GM21381 (cell line): ENCODE results near the gene PRKACB.
"Not testable (repeated sequence)": the region's sequence is repeated elsewhere in the genome, so short reads cannot be mapped to it uniquely, and the experiment has no call there.

ENCODE experiments used
- ATAC-seq: cut with Tn5 transposase; IDR thresholded peaks from one replicate; pipeline ENCODE4 v1.9.1; 2021; ENCODE audit warnings: mild to moderate bottlenecking, moderate library complexity; ENCODE audit not compliant: unreplicated experiment

PRKACB gene

DNA sequence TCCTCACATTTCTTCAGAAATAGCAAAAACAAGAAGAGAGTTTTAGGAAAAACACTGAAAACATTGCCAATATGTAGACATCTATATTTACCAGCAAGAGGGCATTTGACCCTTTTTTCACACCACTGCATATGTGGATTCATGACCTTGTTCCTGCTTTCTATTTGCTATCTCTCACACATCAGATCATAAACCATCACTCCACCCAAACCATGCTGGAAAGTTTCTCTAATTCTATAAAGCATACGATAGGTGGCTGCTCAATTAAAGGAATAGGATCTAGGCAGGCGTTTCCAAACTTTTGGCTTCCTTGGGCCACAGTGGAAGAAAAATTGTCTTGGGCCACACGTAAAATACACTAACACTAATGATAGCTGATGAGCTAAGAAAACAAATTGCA is 121.8 kb downstream of the PRKACB start:
- no peak for ATAC-seq

DNA sequence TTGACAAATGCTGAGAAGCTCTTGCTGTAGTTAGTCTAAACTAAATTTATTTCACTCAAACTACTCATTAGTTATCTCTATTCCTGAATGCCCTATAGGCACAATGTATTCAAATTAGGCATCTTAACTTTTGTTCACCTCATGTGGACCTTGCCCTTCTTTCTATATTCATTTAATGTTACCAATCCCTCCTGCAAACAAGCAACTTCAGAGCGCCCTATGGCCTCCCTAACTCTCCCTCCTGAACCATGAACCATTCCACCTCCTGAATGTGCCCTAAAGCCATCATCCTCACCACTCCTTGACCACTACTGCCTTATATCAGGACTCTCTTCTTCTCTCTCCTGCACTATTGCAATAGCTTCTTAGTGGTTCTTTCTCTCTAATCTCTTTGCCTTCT is 122.7 kb downstream of the PRKACB start:
- ATAC-seq, result no peak

DNA sequence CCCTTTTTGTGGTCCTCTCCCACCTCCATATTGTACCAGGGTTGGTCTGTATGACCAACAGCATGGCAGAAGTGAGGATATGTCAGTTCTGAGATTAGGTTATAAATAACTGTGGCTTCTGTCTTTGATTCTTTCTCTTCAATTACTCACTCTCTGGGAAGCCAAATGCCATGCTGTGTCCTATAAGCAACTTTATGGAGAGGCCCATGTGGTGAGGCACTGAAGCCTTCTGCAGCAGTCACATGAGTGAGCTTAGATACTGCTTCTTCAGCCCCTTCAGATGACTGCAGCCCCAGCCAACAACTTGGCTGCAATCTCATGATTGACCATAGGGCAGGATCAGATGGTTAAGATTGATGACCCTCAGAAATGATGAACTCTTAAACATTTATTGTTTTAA is 123.4 kb downstream of the PRKACB start:
- no peak for ATAC-seq

DNA sequence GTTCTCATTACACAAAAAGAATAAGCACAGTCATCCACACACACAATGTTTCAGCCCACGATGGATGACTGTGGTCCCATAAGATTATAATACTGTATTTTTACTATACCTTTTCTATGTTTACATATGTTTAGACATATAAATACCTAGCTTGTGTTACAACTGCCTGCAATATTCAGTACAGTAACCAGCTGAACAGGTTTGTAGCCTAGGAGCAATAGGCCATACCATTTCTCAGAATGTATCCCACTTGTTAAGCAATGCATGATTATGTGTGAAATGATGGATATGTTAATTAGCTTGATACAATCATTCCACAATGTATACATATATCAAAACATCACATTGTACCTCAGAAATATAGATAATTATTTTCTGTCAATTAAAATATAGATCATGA is 124.3 kb downstream of the PRKACB start:
- ATAC-seq, result no peak

DNA sequence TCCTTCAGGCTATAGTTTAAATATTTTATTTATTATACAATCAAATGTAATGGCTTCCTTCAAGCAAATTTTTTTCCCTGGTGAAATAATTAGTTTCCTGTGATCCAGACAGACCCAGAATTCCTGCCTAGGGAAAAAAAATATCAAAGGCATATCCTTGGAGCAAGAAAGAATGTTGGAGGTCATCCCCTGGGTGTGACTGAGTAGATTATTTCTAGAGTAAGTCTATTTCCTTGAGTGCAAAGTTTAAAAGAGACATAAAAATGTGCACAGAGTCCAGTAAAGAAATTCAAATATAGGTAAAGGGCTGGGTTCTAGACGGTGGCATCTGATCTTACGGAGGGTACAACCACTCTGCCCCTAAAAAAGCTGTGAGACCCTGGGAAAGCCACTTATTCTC is 125.2 kb downstream of the PRKACB start:
- no peak for ATAC-seq

DNA sequence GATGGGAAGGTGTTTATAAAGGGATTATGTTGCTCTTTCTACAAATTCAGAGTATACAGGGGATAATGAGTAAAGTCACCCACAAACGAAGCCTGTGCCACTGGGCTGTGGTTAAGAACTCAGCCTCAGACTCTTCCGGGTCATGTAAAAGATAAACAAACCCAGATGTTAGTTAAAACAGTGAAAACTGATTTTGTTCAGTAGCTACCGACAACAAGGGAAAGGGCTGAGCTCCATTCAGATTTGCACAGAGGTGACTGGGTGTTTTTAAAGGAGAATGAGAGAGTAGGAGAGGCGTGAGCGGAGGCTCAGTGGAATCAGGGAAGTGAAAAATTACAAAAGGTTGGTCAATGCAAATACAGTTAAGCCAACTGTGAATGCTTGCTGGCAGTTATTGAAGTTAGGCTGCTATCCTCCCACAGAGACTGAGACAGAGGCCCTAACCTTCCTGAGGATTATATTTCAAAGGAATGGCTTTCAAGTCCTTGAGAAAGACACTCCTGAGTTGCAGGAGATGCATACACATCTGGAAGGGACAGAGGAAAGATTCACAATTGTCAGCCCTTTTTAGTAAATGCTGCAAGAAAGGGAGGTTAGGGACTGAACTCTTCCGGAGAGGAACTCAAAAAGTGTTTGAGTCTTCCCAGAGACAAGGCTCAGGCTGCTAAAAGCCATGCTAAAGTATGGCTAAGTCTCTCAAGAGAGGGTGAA is 127.5 kb downstream of the PRKACB start:
- peak; percentile 96 for ATAC-seq

DNA sequence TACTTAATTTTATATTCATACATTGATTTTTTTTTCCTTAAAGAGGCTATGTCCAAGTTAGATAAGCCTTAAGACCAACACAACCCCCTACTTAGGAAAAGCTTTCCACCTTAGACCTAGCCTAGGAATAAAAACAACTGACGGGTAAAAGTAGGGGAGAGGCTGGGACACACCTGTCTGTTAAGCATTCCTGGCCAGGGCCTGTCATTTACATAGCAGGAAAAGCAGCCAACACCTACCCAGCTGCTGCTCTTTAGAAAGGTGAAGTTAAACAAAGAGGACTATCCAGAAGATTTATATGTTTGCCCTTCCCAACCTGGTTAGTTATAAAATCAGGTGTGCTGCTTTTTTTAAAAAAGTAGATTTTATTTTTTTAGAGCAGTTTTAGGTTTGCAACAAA is 128.3 kb downstream of the PRKACB start:
- no peak for ATAC-seq

DNA sequence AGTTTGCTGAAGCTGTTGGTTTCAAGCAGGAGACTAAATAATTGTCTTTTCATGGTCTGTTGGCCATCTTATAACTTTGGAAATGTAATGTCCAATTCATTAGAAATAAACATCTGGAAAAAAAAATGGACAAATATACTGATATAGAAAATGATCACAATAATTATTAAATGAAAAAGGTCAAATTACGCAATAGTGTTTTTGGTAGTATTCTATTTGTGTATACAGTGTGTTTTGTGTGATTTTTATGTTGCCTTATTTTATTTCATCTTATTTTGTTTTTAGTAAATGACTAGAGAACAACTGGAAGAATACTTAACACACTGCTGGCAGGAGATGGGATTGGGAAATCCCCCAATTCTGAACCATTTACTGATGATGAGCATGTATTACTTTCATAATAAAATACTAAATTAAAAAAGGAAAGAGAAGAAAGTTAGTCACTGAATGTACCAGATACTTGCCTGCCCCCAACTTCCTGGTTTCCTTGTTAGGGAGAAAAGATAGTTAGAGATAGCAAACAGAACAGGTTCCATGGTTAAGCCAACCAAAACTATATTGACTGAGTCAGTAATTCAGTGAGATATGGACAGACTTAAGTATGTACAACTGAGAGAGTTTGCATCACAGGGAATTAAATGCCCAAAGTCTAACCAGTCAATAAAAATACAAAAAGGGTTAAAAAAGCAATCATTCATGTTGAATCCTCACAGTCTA is 133.4 kb downstream of the PRKACB start:
- no peak for ATAC-seq

DNA sequence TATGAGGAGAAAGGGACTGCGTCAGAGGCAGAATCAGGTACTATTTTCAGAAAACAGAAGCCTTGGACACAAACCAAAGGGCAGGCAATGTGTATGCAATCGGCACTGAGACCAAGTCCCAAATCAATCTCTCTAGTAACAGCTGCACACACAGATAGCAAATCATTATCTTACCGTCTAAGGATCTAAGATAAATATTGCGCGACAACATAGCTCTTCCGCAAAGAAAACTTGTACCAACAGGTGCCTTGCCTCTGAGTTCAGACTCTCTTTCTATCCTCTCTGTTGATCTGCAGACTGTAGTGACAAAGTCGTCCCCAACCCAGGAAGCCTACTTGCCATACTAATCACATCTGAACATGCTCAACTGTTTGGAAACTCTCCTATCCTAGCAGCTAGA is 134.8 kb downstream of the PRKACB start:
- ATAC-seq, result no peak

DNA sequence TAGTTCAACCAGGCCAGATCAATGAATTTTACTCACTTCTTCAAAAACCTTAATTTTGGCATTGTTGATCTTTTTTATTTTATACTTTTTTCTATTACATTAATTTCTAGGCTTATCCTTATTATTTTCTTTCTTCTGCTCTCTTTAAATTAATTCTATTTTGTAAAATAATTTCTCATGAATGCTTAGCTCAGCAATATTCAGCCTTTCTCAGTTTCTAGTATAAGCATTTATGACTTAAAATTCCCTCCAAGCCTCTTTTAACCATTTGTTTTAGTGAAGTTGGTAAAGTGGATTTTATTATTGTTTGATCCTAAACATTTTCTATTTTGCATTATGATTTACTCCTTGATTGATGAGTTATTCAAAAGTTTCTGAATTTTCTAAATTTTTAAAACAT is 136.8 kb downstream of the PRKACB start:
- ATAC-seq, result no peak

DNA sequence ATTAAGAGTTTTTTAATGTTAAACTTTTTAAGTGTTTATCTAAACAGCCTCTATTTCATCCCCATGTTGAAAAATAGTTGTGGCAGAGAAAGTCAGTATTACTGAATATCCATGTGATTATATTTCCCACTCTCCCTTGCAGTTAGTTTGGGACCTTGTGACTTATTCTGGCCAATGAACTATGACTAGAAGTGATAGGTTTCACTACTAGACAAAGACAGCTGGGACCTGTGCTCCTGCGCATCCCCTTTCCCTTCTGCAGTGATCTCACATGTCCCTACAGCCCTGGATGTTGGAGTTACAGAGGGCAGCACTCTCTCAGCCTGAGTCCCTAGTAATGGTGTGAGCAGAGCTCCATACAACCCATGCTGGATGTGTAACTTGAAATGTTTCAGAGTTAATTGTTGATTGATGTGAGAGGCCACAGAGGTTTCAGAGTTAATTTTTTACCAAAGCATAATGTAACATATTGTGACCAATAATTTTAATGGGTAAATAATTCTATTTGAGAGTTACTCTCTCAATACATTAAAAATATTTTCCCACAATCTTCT is 138.8 kb downstream of the PRKACB start:
- ATAC-seq, result no peak

DNA sequence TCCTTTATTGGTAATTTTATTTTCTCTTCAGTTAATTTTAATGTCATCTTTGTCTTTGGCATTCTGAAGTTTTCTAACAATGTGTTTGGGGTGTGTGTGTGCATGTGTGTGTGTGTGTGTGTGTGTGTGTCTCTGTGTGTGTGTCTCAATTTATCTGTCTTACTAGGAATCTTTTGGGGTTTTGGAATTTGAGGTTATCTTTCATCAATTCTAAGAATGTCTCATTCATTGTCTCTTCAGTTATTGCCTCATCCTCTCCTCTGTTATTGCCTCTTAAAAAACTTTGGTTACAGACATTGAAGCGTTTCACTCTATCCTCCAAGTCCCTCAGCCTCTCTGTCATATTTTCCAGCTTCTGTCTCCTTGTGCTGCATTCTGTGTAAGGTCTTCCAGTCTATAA is 139.3 kb downstream of the PRKACB start:
- ATAC-seq, result no peak

DNA sequence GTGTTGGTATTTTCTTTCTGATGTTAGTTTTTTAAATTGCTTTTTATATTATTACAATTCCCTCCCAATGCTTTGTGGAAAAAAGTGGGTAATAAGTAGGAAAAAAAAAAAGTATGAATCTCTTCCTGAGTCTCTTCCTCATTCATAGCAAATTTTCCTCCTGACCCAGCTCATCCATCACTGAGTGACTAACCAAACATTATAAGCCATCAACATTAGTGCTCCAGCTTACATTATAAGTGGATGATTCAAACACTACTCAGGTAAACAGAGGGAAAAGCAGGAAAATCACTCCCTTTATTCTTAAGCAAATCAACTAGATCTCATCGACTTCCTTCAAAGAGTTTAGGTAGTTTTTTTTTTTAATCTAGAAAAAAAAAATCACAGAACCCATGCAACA is 142.0 kb downstream of the PRKACB start:
- ATAC-seq, result no peak

DNA sequence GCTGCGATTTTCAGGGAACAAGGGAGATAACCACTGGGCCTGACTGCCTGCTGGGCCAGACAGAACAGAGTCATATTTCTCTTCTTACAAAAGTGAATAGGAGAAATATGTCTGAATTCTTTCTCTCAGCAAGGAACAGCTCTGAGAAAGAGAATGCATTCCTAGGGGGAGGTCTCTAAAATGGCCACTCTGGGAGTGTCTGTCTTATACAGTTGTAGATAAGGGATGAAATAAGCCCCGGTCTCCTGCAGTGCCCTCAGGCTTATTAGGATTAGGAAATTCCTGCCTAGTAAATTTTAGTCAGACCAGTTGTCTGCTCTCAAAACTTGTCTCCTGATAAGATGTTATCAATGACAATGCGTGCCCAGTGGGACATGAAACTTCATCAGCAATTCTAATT is 143.3 kb downstream of the PRKACB start:
- not testable (repeated sequence) for ATAC-seq
